Activated CD8-positive, alpha-beta T cell treated with anti-CD3 and anti-CD28 coated beads for 36 hours (primary cell): ENCODE results near the gene ADARB2. TPM values are rescaled to one million over a fixed set of nuclear protein-coding genes. Genes with fewer than 3 reads are reported as not detected.
"Not testable (repeated sequence)": the region's sequence is repeated elsewhere in the genome, so short reads cannot be mapped to it uniquely, and the experiment has no call there.

ENCODE experiments used
- ATAC-seq: fragments of 200-7000 bp; cut with Tn5 transposase; one replicate; pipeline ENCODE4 v1.10.0; 2021; ENCODE audit warnings: mild to moderate bottlenecking, moderate library complexity
- CTCF ChIA-PET: fragments of 350-600 bp; sonication (Branson Sonifier 250); formaldehyde crosslinking; loops from one replicate; lab custom pipeline; 2021; ENCODE audit warnings: antibody characterized with exemption; lab: Charles Lee
- POLR2A ChIA-PET: fragments of 350-600 bp; sonication (Branson Sonifier 250); formaldehyde crosslinking; loops from one replicate; lab custom pipeline; 2021; ENCODE audit warnings: antibody characterized with exemption; lab: Charles Lee
- DNase-seq: peaks from one replicate; pipeline ENCODE4 v3.0.0-alpha.2; 2020
- H3K27ac Mint-ChIP-seq: one replicate; pipeline ENCODE4 v1.8.0; 2021; ENCODE audit warnings: mild to moderate bottlenecking, mixed read lengths
- H3K27me3 Mint-ChIP-seq: one replicate; pipeline ENCODE4 v1.8.0; 2021; ENCODE audit warnings: mixed read lengths
- H3K36me3 Mint-ChIP-seq: one replicate; pipeline ENCODE4 v1.8.0; 2021; ENCODE audit warnings: low read depth, mixed read lengths
- H3K4me1 Mint-ChIP-seq: one replicate; pipeline ENCODE4 v1.8.0; 2021; ENCODE audit warnings: low read depth, mixed read lengths
- H3K4me3 Mint-ChIP-seq: one replicate; pipeline ENCODE4 v1.8.0; 2021; ENCODE audit warnings: mild to moderate bottlenecking, moderate library complexity, mixed read lengths
- H3K9me3 Mint-ChIP-seq: one replicate; pipeline ENCODE4 v1.8.0; 2021; ENCODE audit warnings: mixed read lengths
- intact Hi-C: fragments of 100-400 bp; cut with micrococcal nuclease; formaldehyde crosslinking; loops from one replicate; pipeline ENCODE4 v1.10.0; 2022
- total RNA-seq, 2 experiments: library from RNA; stranded (reverse); gene quantifications; one replicate each; pipeline ENCODE4 v1.2.3, GENCODE V29; 2021
- TF ChIP-seq, protein P1 (sequence below): fragments of 200-600 bp; IDR thresholded peaks from one replicate; pipeline ENCODE4 v1.8.0; 2022; ENCODE audit warnings: antibody characterized with exemption, mild to moderate bottlenecking

Gene ADARB2
- total RNA-seq, 2 experiments from 2014 or later, result 1.3 to 1.6 TPM

DNA sequence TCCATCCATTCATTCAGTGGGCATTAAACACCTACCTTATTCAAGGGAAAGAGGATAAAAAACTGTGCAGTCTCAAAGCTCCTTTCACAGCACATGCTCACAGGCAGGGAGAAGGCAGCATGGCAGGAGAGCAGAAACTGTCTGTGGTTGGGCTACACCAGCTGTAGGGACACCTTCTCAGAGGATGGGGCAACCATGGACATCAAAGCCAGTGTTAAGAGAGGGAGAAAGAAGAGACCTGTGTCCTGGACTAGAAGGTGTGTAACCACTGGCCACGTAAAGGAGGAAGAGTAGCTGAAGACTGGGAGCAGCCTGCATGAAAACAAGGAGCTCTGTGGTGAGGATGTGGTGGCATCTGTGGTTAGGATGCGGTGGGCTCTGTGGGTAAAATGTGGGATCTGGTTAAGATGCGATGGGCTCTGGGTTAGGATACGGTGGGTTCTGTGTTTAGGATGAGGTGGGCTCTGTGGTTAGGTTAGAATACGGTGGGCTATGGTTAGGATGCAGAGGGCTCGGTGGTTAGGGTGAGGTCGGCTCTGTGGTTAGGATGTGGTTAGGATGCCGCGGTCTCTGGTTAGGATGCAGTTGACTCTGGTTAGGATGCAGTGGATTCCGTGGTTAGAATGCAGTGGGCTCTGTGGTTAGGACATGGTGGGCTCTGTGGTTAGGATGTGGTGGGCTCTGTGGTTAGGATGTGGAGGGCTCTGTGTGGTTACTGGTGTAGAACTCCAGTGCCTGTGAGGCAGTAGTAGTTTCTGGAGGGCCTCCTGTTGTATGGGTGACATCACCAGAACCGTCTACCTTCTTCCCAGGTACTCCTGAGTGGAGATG is 483.6 kb downstream of the ADARB2 start:
- POLR2A ChIA-PET, result no interaction called here
- TF ChIP-seq, protein P1, sequence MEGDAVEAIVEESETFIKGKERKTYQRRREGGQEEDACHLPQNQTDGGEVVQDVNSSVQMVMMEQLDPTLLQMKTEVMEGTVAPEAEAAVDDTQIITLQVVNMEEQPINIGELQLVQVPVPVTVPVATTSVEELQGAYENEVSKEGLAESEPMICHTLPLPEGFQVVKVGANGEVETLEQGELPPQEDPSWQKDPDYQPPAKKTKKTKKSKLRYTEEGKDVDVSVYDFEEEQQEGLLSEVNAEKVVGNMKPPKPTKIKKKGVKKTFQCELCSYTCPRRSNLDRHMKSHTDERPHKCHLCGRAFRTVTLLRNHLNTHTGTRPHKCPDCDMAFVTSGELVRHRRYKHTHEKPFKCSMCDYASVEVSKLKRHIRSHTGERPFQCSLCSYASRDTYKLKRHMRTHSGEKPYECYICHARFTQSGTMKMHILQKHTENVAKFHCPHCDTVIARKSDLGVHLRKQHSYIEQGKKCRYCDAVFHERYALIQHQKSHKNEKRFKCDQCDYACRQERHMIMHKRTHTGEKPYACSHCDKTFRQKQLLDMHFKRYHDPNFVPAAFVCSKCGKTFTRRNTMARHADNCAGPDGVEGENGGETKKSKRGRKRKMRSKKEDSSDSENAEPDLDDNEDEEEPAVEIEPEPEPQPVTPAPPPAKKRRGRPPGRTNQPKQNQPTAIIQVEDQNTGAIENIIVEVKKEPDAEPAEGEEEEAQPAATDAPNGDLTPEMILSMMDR, result no peak
- intact Hi-C loops, result loop anchor here (10.0 kb wide), 1 partner anchor 149 kb away; no protein-coding TSS in a partner anchor

DNA sequence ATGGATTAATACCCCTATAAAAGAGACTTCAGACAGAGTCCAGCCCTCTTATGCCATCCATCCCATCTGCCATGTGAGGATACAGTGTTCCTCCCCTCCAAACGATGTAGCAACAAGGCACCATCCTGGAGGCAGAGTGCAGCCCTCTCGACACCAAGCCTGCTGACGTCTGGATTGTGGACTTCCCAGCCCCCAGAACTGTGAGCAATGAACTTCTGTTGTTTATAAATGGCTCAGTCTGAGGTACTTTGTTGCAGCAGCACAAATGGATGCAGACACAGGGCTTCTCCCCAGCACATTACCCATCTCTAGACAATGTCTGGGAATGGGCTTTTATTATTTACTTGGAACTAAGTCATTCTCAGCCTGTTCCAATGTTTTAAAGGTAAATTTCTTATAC is 485.6 kb downstream of the ADARB2 start:
- Mint-ChIP-seq H3K9me3 (peaks cover 6% of the 10 kb centered on the region), H3K4me3 (no peak overlapping the region), H3K27me3 (peaks cover 68% of the 10 kb centered on the region), H3K27ac (no peak overlapping the region), H3K36me3 (peaks cover 6% of the 10 kb centered on the region), H3K4me1 (peaks cover 38% of the 10 kb centered on the region)
- ChIA-PET POLR2A (no interaction called here), CTCF (no interaction called here)
- TF ChIP-seq, protein P1, result no peak
- intact Hi-C loops, result loop anchor here (10.0 kb wide), 1 partner anchor 147 kb away; no protein-coding TSS in a partner anchor
- no peak for ATAC-seq
- no peak for DNase-seq

More for the DNA sequence above, 483.6 kb downstream of the ADARB2 start:
- DNase-seq (peak; percentile 24), ATAC-seq (peak; percentile 28)
- H3K36me3 Mint-ChIP-seq, result peaks cover 6% of the 10 kb centered on the region
- H3K4me1 Mint-ChIP-seq, result peaks cover 38% of the 10 kb centered on the region
- peak overlapping the region; percentile 67 for H3K27ac Mint-ChIP-seq
- peaks cover 6% of the 10 kb centered on the region for H3K9me3 Mint-ChIP-seq
- H3K27me3 Mint-ChIP-seq, result peaks cover 73% of the 10 kb centered on the region
- peak overlapping the region; percentile 56 for H3K4me3 Mint-ChIP-seq
- CTCF ChIA-PET, result interaction anchor here (1.0 to 1.1 kb wide), 2 partner anchors 10 to 115 kb away, joined by 3 to 5 read pairs; no protein-coding TSS in a partner anchor

DNA sequence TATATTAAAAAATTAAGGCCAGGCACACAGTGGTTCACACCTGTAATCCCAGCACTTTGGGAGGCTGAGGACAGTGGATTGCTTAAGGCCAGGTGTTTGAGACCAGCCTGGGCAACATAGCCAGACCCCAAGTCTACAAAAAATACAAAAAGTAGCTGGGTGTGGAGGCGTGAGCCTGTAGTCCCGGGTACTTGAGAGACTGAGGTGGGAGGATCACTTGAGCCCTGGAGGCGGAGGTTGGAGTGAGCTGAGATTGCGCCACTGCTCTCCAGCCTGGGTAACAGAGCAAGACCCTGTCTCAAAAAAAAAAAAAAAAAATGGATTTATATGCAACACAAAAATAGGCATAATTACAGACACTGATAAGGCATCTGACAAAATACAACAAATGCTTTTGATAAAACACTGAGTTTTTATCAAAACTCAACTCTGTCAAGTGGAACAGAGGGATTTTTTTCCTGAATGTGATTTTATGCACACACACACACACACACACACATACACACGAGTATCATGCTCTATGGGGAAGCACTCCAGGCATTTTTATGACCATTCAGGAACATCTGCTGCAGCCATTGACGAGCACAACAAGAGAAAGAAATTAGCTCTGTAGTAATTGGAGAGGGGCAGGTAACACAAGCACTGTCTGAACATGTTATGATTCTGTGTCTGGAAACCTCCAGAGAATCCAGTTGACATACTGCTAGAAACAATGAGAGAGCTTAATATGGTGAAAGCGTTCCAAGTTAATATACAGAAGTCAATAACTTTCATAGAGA is 488.0 kb downstream of the ADARB2 start:
- Mint-ChIP-seq H3K4me1 (peaks cover 19% of the 10 kb centered on the region), H3K27me3 (peaks cover 62% of the 10 kb centered on the region), H3K9me3 (peaks cover 10% of the 10 kb centered on the region), H3K36me3 (peaks cover 6% of the 10 kb centered on the region), H3K27ac (no peak overlapping the region), H3K4me3 (no peak overlapping the region)
- ChIA-PET CTCF (no interaction called here), POLR2A (no interaction called here)
- intact Hi-C loops, result no loop called here
- no peak for ATAC-seq
- DNase-seq, result no peak
- TF ChIP-seq, protein P1, result no peak

DNA sequence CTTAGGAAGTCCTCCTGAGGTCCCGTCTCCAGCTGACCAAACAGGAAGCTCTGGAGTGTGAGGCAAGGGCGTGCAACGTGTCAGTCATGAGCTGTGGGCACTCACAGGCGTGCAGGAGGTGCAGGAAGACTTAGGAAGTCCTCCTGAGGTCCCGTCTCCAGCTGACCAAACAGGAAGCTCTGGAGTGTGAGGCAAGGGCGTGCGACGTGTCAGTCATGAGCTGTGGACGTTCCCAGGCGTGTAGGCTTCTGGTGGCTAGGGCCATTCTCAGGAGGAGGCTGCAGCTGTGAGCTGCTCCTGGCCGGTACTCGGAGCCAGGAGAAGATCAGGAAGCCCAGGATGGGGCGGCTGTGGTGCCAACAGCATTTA is 489.1 kb downstream of the ADARB2 start:
- H3K4me3 Mint-ChIP-seq, result not testable (repeated sequence)

DNA sequence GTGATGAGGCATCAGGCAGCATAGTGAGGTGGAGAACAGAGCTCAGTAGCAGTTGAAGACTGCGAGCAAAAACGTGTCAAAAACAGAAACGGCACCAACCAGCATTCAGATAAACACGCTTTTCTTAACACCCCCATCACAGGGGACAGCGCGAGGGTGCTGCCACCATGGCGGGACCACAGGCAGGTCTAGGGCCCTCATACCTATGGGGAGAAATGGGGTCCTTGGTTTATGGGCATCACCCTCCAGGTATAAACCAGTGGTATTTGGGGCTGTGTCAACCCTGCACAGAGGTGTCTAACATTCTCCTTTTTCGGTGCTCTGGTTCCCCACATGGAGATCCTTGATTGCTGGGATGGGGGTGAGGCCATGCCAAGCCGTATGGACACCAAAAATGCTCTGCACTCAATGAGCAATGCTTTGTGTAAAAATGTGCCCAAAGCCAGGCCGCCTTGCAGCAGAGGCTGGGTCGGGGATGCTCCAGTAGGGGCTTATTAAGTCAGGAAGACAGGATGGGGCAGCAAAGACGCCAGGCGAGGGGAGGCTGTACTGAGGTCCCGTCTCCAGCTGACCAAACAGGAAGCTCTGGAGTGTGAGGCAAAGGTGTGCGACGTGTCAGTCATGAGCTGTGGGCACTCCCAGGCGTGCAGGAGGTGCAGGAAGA is 489.6 kb downstream of the ADARB2 start:
- peaks cover 3% of the 10 kb centered on the region for H3K9me3 Mint-ChIP-seq
- H3K36me3 Mint-ChIP-seq, result no peaks in the 10 kb centered on the region
- H3K4me1 Mint-ChIP-seq, result peaks cover 7% of the 10 kb centered on the region
- H3K4me3 Mint-ChIP-seq, result no peak overlapping the region
- intact Hi-C loops, result no loop called here
- ChIA-PET POLR2A (no interaction called here), CTCF (no interaction called here)
- no peak for ATAC-seq
- no peak overlapping the region for H3K27ac Mint-ChIP-seq
- TF ChIP-seq, protein P1, result no peak
- H3K27me3 Mint-ChIP-seq, result peaks cover 52% of the 10 kb centered on the region
- no peak for DNase-seq

More for the DNA sequence above, 489.1 kb downstream of the ADARB2 start:
- H3K4me1 Mint-ChIP-seq, H3K36me3 Mint-ChIP-seq, H3K27ac Mint-ChIP-seq, POLR2A ChIA-PET, DNase-seq, ATAC-seq, CTCF ChIA-PET, intact Hi-C loops, H3K9me3 Mint-ChIP-seq: not testable (repeated sequence)
- H3K27me3 Mint-ChIP-seq, result peaks cover 55% of the 10 kb centered on the region
